BE2C (cell line): Measurements from ENCODE around the gene SMU1.

ENCODE experiments used
- DNase-seq: peaks from one replicate; pipeline ENCODE4 v3.0.0-alpha.2; 2020
- H3K27me3 ChIP-seq: fragments of 250-450 bp; sonication (Bioruptor Pico); 2 replicates; pipeline ENCODE4 v1.5.1; 2020; ENCODE audit warnings: mild to moderate bottlenecking
- H3K36me3 ChIP-seq: fragments of 250-450 bp; sonication (Bioruptor Pico); 2 replicates; pipeline ENCODE4 v1.5.1; 2020; ENCODE audit warnings: mild to moderate bottlenecking
- H3K4me1 ChIP-seq: fragments of 250-450 bp; sonication (Bioruptor Pico); 2 replicates; pipeline ENCODE4 v1.5.1; 2020
- H3K4me3 ChIP-seq: 2 replicates; pipeline ENCODE4 v1.5.1; 2011; ENCODE audit warnings: low read depth, low read length
- H3K9me3 ChIP-seq: fragments of 250-450 bp; sonication (Bioruptor Pico); 2 replicates; pipeline ENCODE4 v1.5.1; 2020
- CTCF ChIP-seq: IDR thresholded peaks from 2 replicates; pipeline ENCODE4 v1.5.1; 2012; ENCODE audit warnings: mild to moderate bottlenecking, low read depth, low read length

The SMU1 gene

GRCh38 chr9:33113799-33114547 is 37.5 kb upstream of the SMU1 start:
- H3K9me3 ChIP-seq = no peaks in the 10 kb centered on the region
- no peaks in the 10 kb centered on the region for H3K36me3 ChIP-seq
- no peak for TF ChIP-seq CTCF
- no peaks in the 10 kb centered on the region for H3K27me3 ChIP-seq
- H3K4me1 ChIP-seq = no peaks in the 10 kb centered on the region
- no peak for DNase-seq
- no peak overlapping the region for H3K4me3 ChIP-seq

DNA sequence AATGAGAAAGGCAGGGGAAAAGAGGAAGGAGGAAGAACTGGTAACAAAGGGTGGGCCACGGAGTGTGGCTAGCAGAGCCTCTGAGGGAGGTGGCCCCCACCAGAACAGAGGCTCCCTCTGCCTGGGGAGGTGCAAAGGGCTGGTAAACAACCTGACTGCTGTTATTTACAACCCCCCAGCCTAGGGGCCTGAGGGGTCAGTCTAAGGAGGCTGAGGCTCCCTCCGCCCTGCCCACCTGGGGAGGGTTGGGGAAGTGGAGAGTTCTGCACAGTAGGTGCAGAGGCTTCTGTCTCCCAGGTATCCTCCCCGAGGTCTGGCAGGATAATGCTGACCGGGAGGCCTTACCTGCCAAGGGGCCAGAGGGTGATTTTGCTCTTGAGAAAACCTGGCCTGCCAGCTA is 35.6 kb upstream of the SMU1 start:
- DNase-seq = no peak
- Histone ChIP-seq H3K4me3 (no peak overlapping the region), H3K27me3 (no peaks in the 10 kb centered on the region), H3K9me3 (no peaks in the 10 kb centered on the region), H3K4me1 (no peaks in the 10 kb centered on the region), H3K36me3 (no peaks in the 10 kb centered on the region)
- TF ChIP-seq CTCF = no peak

DNA sequence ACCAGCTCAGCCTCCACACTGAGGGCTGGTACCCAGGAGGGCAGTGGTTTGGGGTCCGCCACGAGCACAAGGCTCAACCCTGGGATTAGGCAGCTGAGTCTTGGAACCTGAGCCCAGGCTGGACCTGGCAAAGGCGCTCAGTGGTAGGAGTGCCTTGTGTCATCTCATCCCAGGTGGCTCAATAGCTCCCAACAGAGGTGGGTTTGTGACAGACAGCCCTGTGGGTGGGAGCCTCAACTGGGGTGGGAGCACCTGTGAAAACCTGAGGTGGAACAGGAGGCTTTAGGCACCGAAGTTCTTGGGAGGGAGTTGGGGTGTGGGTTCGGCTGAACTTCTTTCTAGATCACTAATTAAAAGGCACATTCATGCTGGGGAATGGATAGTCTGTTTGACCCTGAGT is 35.2 kb upstream of the SMU1 start:
- Histone ChIP-seq H3K9me3 (no peaks in the 10 kb centered on the region), H3K4me1 (no peaks in the 10 kb centered on the region), H3K4me3 (no peak overlapping the region), H3K27me3 (no peaks in the 10 kb centered on the region), H3K36me3 (no peaks in the 10 kb centered on the region)
- no peak for DNase-seq
- no peak for TF ChIP-seq CTCF

DNA sequence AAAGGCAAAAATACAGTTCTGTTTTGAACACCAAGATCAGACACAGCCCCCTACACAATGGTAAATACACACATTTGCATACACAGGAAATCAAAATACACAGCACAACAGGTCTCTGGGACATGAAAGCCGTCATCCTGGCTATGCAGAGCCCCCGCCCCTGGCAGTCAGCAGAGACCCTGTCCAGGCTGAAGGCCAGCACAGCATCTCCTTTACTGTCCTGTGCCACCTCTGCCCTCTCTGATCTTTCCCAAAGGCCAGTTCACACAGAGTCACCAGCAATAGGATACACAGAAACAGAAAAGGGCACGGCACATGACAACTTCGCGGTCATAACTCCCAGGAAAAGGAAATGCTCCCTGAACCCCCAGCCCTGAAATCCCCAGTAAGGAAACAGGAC is 34.2 kb upstream of the SMU1 start:
- Histone ChIP-seq H3K27me3 (no peaks in the 10 kb centered on the region), H3K4me1 (no peaks in the 10 kb centered on the region), H3K9me3 (no peaks in the 10 kb centered on the region), H3K4me3 (no peak overlapping the region), H3K36me3 (no peaks in the 10 kb centered on the region)
- DNase-seq = no peak
- TF ChIP-seq CTCF = no peak

DNA sequence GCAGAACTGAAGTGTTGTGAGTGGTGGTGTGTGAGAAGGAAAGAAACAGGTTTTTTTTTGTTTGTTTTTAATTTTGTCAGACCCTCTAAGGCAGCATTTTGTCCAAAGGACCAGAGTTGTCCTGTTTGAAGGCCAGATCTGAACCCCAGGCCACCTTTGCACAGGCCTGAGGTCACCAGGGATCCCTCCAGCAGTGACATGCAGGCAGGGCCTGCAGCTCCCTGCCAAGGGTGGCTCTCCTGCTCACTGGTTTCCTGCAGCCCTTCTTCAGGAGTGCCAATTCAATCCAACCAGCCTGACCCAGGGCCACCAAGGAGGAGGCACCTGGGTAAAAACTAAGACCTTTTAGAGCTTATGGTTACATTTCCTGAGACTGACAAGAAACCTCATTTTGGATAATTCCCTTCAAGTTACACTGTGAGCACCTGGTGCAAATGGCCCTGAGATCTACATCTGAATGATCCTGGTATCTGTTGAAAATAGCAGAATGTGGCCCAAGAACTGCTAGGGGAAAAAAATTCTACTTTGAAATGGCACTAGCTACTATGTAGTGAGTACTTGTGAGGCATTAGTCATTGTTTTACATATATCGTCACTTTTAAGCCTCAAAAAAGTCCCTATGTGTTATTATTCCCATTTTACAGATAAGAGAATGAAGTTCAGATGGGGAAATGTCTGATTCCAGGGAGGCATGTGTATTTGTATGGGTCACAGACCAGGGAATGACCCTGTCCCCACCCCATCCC is 33.5 kb upstream of the SMU1 start:
- no peak for TF ChIP-seq CTCF
- Histone ChIP-seq H3K4me1 (no peaks in the 10 kb centered on the region), H3K36me3 (no peaks in the 10 kb centered on the region), H3K9me3 (no peaks in the 10 kb centered on the region), H3K4me3 (no peak overlapping the region), H3K27me3 (no peaks in the 10 kb centered on the region)
- DNase-seq = no peak

DNA sequence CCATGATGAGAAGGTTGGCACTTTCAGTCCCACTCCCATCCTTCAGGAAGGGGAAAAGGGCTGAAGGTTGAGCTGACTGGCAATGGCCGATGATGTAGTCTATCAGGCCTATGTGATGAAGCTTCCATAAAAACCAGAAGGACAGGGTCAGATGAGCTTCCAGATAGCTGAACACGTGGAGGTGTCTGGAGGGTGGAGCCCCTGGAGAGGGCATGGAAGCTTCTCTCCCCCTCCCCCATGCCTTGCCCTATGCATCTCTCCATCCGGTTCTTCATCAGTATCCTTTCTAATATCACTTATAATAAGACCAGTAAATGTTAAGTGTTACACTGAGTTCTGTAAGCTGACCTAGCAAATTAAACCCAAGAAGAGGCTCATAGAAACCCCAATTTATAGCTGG is 32.6 kb upstream of the SMU1 start:
- H3K4me3 ChIP-seq = no peak overlapping the region
- H3K36me3 ChIP-seq = no peaks in the 10 kb centered on the region
- no peak for DNase-seq
- H3K27me3 ChIP-seq = no peaks in the 10 kb centered on the region
- no peaks in the 10 kb centered on the region for H3K4me1 ChIP-seq
- no peaks in the 10 kb centered on the region for H3K9me3 ChIP-seq
- no peak for TF ChIP-seq CTCF
